Measurements from ENCODE around the gene NAALADL2.

GRCh38 chr3:175716446-175716845, 857.3 kb downstream of the NAALADL2 start:
- TF ChIP-seq CTCF (IDR thresholded peaks at IDR 0.05) = no peak
- TF ChIP-seq EP300 (IDR thresholded peaks at IDR 0.05) = no peak
